Measurements from ENCODE around the gene OLFM3.

DNA sequence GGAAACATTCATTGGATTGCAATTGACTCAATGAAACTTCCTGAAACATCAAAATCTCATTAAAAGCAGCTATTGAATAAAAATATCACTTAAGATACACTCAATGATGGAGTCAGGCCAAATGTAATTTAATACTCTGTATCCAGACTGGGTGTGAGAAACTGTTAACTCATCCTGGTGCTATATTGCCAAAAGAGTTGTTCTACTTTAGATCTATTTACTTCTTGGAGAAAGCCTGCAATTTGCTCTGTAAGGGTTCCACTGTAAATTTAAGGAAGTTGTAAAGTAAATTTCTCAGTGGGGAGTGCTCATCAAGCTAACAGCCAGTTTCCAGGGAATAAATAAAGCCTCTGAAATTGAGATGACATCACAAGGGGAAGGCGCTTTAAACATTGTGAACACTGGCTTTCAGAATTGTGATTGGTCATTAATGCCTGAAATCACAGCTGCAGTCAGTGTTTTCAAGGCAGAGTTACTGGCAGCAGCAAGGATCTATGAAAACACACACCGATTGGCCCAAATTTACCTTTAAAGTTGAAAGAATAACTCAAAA is 91.4 kb downstream of the OLFM3 start:
- TF ChIP-seq, protein P1, sequence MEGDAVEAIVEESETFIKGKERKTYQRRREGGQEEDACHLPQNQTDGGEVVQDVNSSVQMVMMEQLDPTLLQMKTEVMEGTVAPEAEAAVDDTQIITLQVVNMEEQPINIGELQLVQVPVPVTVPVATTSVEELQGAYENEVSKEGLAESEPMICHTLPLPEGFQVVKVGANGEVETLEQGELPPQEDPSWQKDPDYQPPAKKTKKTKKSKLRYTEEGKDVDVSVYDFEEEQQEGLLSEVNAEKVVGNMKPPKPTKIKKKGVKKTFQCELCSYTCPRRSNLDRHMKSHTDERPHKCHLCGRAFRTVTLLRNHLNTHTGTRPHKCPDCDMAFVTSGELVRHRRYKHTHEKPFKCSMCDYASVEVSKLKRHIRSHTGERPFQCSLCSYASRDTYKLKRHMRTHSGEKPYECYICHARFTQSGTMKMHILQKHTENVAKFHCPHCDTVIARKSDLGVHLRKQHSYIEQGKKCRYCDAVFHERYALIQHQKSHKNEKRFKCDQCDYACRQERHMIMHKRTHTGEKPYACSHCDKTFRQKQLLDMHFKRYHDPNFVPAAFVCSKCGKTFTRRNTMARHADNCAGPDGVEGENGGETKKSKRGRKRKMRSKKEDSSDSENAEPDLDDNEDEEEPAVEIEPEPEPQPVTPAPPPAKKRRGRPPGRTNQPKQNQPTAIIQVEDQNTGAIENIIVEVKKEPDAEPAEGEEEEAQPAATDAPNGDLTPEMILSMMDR (IDR thresholded peaks at IDR 0.05), result no peak
- no peak for TF ChIP-seq POLR2A (IDR thresholded peaks at IDR 0.05)
